Stimulated activated naive CD8-positive, alpha-beta T cell treated with anti-CD3 and anti-CD28 coated beads, Interleukin-15, Interleukin-2, amounts not matched to agents 100 ng/mL and 50 ng/mL, for 24 hours (primary cell): ENCODE data around the gene MYO1E.

Source experiments
- H3K27ac Mint-ChIP-seq: one replicate; pipeline ENCODE4 v1.8.0; 2021; ENCODE audit warnings: mild to moderate bottlenecking, mixed read lengths
- H3K27me3 Mint-ChIP-seq: one replicate; pipeline ENCODE4 v1.8.0; 2021; ENCODE audit warnings: mixed read lengths
- H3K36me3 Mint-ChIP-seq: one replicate; pipeline ENCODE4 v1.8.0; 2021; ENCODE audit warnings: low read depth, mixed read lengths
- H3K4me1 Mint-ChIP-seq: one replicate; pipeline ENCODE4 v1.8.0; 2021; ENCODE audit warnings: low read depth, mixed read lengths
- H3K4me3 Mint-ChIP-seq: one replicate; pipeline ENCODE4 v1.8.0; 2021; ENCODE audit warnings: mild to moderate bottlenecking, mixed read lengths
- H3K9me3 Mint-ChIP-seq: one replicate; pipeline ENCODE4 v1.8.0; 2021; ENCODE audit warnings: mixed read lengths

MYO1E gene

GRCh38 chr15:59222906-59223550, 149.6 kb downstream of the MYO1E start:
- Mint-ChIP-seq H3K36me3 (peaks cover 4% of the 10 kb centered on the region), H3K9me3 (no peaks in the 10 kb centered on the region), H3K4me1 (no peaks in the 10 kb centered on the region), H3K27me3 (no peaks in the 10 kb centered on the region), H3K27ac (no peak overlapping the region), H3K4me3 (no peak overlapping the region)

- H3K4me1 Mint-ChIP-seq: no peaks in the 10 kb centered on the region
- H3K27ac Mint-ChIP-seq: peak overlapping the region; percentile 7
- peaks cover 4% of the 10 kb centered on the region for H3K36me3 Mint-ChIP-seq
- no peaks in the 10 kb centered on the region for H3K9me3 Mint-ChIP-seq
- no peaks in the 10 kb centered on the region for H3K27me3 Mint-ChIP-seq
- no peak overlapping the region for H3K4me3 Mint-ChIP-seq
These were observed 150.9 kb downstream of the MYO1E start for GRCh38 chr15:59221511-59222505.

DNA sequence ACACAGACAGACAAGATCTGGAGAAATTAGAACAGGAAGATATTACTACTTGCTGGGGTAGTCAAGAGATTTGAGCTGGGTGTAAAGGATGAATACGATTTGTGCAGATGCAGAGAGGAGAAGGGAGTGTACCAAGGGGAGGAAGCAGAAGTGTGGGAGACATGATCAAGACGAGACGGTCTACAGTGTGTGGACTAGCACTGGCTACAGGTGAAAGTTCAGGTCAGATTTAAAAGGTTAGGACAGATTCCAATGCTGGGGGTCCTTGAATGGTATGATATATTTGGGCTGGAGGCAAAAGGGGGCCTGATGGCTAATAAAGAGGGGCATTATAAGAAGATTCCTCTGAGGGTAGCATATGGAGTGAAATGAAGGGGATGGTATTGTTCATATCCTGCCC, 154.0 kb downstream of the MYO1E start:
- Mint-ChIP-seq H3K27me3 (peaks cover 4% of the 10 kb centered on the region), H3K4me3 (no peak overlapping the region), H3K27ac (no peak overlapping the region), H3K4me1 (no peaks in the 10 kb centered on the region), H3K36me3 (peaks cover 4% of the 10 kb centered on the region), H3K9me3 (no peaks in the 10 kb centered on the region)

DNA sequence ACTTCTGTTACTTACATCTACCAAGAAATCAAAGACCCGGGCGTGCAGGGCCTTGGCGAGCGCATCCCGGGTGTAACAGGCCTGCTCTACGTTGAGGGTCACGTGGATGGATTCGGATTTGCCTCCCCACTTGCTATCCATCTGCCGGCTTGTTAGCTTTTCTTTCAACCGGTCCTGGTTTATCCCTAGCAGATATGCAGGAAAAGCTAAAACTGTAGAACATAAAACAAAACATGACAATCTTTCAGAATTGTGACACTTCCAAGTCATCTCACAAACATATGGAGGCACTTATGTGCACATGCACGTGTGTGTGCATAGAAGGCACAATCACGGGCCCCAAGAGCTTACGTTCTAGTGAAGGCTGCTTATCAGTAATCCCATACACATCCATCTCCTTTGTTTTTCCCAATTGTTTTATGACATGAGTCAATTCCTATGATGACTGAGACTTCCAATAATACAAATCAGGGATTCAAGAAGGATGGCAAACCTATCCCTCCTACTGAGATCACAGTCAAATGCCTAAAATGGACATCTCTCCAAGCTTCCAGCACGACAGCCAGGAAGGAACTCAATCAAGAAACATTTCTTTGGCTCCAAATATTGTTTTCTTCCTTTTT, 154.7 kb downstream of the MYO1E start:
- Mint-ChIP-seq H3K27me3 (peaks cover 4% of the 10 kb centered on the region), H3K4me1 (no peaks in the 10 kb centered on the region), H3K27ac (no peak overlapping the region), H3K9me3 (no peaks in the 10 kb centered on the region), H3K36me3 (peaks cover 4% of the 10 kb centered on the region), H3K4me3 (no peak overlapping the region)

DNA sequence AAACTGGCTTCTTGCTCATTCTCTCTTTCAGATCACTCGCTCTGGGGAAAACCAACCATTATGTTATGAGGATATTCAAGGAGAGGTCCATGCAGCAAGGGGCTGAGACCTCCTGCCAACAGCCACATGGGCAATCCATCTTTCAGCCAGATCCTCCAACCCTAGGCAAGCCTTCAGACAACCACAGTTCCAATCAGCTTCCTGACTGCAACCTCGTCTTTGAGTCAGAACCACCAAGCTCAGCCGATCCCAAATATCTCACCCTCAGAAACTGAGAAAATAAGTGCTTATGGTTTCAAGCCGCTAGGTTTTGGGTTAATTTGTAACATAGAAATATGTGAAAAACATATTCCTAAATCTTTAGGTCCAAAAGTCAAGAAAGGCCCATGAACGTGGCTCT, 155.8 kb downstream of the MYO1E start:
- no peaks in the 10 kb centered on the region for H3K9me3 Mint-ChIP-seq

DNA sequence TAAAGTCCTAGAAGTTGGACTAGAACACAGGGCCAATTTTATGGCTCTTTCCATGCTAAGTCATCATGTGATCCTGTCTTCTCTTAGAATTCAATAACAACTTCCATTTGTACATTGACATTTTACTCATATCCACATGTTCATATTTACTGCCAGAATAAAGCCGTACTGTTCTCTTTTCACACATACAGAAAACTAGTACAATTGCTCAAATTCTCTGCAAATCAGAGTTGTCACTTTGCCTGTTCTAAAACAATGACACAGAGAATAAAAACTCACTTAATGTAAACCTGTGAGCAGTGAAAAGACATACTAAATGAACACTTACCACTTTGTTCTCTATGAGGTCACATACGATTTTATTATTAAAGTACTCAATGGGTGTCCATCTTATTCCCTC, 162.5 kb downstream of the MYO1E start:
- no peaks in the 10 kb centered on the region for H3K9me3 Mint-ChIP-seq
- H3K4me1 Mint-ChIP-seq: no peaks in the 10 kb centered on the region
- H3K27me3 Mint-ChIP-seq: peaks cover 8% of the 10 kb centered on the region
- peaks cover 13% of the 10 kb centered on the region for H3K36me3 Mint-ChIP-seq
- no peak overlapping the region for H3K27ac Mint-ChIP-seq
- no peak overlapping the region for H3K4me3 Mint-ChIP-seq

More for the DNA sequence above, 155.8 kb downstream of the MYO1E start:
- Mint-ChIP-seq H3K36me3 (peaks cover 4% of the 10 kb centered on the region), H3K27ac (no peak overlapping the region), H3K27me3 (peaks cover 4% of the 10 kb centered on the region), H3K4me1 (no peaks in the 10 kb centered on the region), H3K4me3 (no peak overlapping the region)

DNA sequence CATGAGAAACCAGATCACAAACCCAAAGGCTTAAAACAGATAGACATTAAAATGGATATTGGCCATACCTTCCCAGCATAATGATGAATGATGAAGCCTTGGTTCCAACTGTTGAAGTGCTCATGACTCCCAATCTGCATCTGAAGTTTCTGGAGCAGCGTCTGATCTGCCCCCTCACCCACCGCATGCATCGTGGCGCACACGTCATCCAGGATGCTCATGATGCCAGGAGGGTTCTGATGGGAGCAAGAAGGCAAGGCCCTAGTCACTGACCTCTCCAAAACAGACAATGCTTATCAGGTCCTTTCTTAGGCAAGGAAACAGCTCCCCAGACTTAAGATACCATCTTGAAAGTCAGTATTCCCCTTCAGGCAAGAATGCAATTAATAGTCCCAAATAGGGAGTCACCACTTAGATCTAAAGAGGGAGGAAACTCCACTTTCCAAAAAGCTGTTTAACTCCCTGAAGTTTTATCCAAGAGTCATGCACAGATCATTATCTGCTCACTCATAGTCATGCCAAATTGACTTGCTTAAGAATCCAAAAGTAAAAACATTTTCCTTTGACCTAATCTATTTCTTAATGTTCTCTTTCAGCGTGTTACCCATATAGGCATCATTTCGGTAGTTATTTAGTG, 163.9 kb downstream of the MYO1E start:
- no peaks in the 10 kb centered on the region for H3K4me1 Mint-ChIP-seq
- peaks cover 5% of the 10 kb centered on the region for H3K27me3 Mint-ChIP-seq
- no peak overlapping the region for H3K27ac Mint-ChIP-seq
- no peaks in the 10 kb centered on the region for H3K9me3 Mint-ChIP-seq
- peaks cover 17% of the 10 kb centered on the region for H3K36me3 Mint-ChIP-seq
- no peak overlapping the region for H3K4me3 Mint-ChIP-seq

DNA sequence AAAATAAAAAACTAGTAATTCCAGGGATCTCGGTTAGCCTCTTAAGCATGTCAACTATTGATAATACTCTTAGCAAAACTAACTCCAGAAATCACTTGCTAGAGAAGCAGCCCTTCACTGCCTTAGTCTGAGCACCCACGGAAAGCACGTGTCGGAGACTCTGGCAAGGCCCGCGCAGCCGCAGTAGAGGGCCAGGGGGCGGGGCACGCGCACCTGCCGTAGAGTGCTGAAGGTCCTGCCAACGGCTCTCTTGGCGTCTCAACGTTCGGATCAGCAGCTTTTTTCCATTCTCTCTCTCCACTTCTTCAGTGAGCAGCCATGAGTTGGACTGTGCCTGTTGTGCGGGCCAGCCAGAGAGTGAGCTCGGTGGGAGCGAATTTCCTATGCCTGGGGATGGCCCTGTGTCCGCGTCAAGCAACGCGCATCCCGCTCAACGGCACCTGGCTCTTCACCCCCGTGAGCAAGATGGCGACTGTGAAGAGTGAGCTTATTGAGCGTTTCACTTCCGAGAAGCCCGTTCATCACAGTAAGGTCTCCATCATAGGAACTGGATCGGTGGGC, 166.0 kb downstream of the MYO1E start, which contains the start of gene LDHAL6B:
LDHAL6B (plus strand) TSS at position 221 of the 561 bp plus-strand sequence; CDS start at position 319, 98 bp downstream.
- no peak within 1 kb of the TSS for H3K27ac Mint-ChIP-seq

DNA sequence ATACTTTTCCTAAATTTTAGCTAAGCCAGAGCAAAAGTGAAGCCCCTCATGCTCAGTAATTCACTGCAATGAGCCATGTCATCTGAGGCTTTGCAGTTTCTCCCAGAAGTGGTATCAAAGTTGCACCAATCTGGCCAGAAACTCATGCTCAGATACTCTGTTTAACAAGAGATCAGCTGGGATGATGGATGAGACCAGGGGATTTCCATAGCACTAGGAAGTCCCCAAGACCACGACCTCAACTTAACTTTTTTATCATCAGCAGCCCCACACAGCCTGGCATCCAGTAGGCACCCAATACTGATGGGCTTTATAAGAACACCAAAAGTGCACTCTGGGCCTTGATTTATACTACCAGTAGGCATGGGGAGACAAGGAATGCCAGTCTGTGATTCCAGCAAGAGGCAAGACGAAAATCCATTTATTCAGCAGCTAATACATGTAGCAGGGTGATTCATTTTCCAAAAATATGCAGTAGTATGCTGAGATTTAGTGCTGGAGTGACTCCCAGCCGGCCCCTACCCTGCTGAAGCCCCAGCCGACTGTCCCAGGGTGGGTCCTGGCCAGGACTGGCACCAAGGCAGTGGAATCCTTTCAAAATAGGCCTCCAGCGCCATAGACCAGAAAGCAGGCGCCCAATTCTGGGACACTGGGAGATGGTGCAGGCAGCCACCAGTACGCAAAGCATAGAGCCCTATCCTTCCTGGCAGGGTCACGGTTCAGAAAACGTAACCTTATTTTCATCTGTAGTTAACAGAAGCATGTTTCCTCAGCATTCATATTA, 166.6 kb downstream of the MYO1E start:
- H3K36me3 Mint-ChIP-seq: peaks cover 17% of the 10 kb centered on the region
- no peak overlapping the region for H3K27ac Mint-ChIP-seq
- no peaks in the 10 kb centered on the region for H3K9me3 Mint-ChIP-seq
- no peak overlapping the region for H3K4me3 Mint-ChIP-seq
- no peaks in the 10 kb centered on the region for H3K4me1 Mint-ChIP-seq
- H3K27me3 Mint-ChIP-seq: no peaks in the 10 kb centered on the region

More for the DNA sequence above, 166.0 kb downstream of the MYO1E start, which contains the start of gene LDHAL6B:
- Mint-ChIP-seq H3K4me1 (no peaks in the 10 kb centered on the region), H3K36me3 (peaks cover 17% of the 10 kb centered on the region), H3K4me3 (no peak within 1 kb of the TSS), H3K27me3 (peaks cover 5% of the 10 kb centered on the region), H3K9me3 (no peaks in the 10 kb centered on the region)

DNA sequence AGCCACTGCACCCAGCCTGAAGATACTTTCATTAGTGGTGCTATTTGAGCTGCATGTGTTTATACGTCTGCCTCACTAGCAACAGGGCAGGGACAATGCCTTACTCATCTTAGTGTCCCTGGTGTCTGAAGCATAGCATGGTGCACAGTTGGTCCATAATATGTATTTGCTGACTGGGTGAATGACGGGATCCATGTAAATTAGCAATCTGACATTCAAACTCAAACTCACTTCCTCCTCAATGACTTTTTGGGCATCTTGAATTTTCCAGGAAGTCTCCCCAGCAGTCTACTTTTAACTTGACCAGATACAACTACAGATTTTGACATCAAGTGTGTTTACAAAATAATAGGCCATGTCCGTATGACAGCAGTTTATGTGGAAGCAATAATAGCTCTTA, 169.0 kb downstream of the MYO1E start:
- no peaks in the 10 kb centered on the region for H3K4me1 Mint-ChIP-seq
- peaks cover 16% of the 10 kb centered on the region for H3K36me3 Mint-ChIP-seq
- no peaks in the 10 kb centered on the region for H3K27me3 Mint-ChIP-seq
- H3K9me3 Mint-ChIP-seq: no peaks in the 10 kb centered on the region
- H3K4me3 Mint-ChIP-seq: no peak overlapping the region
- H3K27ac Mint-ChIP-seq: no peak overlapping the region

GRCh38 chr15:59203008-59203407, 169.7 kb downstream of the MYO1E start:
- no peak overlapping the region for H3K27ac Mint-ChIP-seq
- H3K36me3 Mint-ChIP-seq: peaks cover 16% of the 10 kb centered on the region
- H3K4me3 Mint-ChIP-seq: no peak overlapping the region
- H3K9me3 Mint-ChIP-seq: no peaks in the 10 kb centered on the region
- no peaks in the 10 kb centered on the region for H3K27me3 Mint-ChIP-seq
- H3K4me1 Mint-ChIP-seq: no peaks in the 10 kb centered on the region

GRCh38 chr15:59200560-59200959, 172.1 kb downstream of the MYO1E start:
- H3K4me1 Mint-ChIP-seq: no peaks in the 10 kb centered on the region
- no peak overlapping the region for H3K4me3 Mint-ChIP-seq
- H3K36me3 Mint-ChIP-seq: peaks cover 8% of the 10 kb centered on the region
- no peaks in the 10 kb centered on the region for H3K27me3 Mint-ChIP-seq
- no peak overlapping the region for H3K27ac Mint-ChIP-seq
- no peaks in the 10 kb centered on the region for H3K9me3 Mint-ChIP-seq

DNA sequence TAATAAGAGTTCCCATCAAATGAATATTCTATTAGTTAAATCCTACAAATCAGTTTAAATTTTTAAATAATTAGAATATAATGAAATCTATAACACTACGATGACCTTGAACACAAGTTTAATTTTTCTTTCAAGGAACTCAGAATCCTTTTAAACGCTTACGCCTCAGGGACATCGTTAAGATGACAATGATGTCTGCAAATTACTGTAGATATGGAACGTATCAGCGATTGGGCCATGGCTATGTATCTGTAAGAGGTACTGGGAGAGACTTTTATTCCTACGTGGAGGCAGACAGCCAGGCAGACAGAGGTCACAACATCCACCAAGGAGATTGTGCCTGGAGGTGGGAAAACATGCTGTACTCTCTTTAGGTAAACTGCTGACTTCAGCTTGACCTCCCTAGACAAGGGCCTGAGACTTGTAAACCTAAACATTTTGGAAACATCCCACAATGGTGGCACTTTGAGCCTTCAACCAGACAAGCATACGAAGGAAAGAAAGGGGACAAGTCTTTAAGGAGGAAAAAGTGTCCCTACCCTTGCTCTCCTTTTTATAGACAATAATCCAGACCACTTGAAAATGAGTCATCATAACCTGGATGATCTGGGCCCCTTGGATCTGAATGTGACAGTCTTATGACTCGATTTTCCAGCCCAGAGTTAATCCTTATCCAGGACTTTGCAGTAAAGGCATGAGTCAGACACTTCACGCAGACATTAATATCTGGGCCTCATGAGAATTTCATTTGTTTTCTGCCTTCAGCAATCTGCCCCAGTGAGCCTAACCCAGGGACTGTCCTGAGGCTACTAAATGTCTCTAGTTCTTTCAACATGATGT, 172.8 kb downstream of the MYO1E start:
- H3K36me3 Mint-ChIP-seq: peaks cover 8% of the 10 kb centered on the region
- H3K27ac Mint-ChIP-seq: no peak overlapping the region
- no peaks in the 10 kb centered on the region for H3K27me3 Mint-ChIP-seq

More for the DNA sequence above, 172.8 kb downstream of the MYO1E start:
- Mint-ChIP-seq H3K9me3 (no peaks in the 10 kb centered on the region), H3K4me1 (no peaks in the 10 kb centered on the region), H3K4me3 (no peak overlapping the region)
